Peyer's patch (tissue), 4 donors: ENCODE results near the gene TNFRSF4. TPM values are rescaled to one million over a fixed set of nuclear protein-coding genes. Genes with fewer than 3 reads are reported as not detected.

Source experiments
- DNase-seq, 3 donors: peaks; one replicate each; pipeline ENCODE4 v3.0.0-alpha.2; 2017 to 2019
- H3K27ac ChIP-seq, 4 donors: fragments of 200-600 bp; sonication (generic); one replicate each; pipeline ENCODE4 v1.5.1; 2016 to 2019
- H3K27me3 ChIP-seq, 2 donors: fragments of 200-600 bp; sonication (generic); one replicate each; pipeline ENCODE4 v1.5.1; 2019
- H3K36me3 ChIP-seq, 3 donors: fragments of 200-600 bp; sonication (generic); one replicate each; pipeline ENCODE4 v1.5.1; 2016 to 2019
- H3K4me1 ChIP-seq, 4 donors: fragments of 200-600 bp; sonication (generic); one replicate each; pipeline ENCODE4 v1.5.1; 2016 to 2019
- H3K4me3 ChIP-seq, 4 donors: fragments of 200-600 bp; sonication (generic); 1 replicate in 3 of 4; 2 replicates in 1 of 4; pipeline ENCODE4 v1.5.1; 2016 to 2019; ENCODE audit warnings: mild to moderate bottlenecking in 1 of 4
- H3K9me3 ChIP-seq, 4 donors: fragments of 200-600 bp; sonication (generic); one replicate each; pipeline ENCODE4 v1.5.1; 2016 to 2019; ENCODE audit warnings: mild to moderate bottlenecking in 1 of 4
- POLR2A ChIP-seq, 2 donors: fragments of 450-650 bp; IDR thresholded peaks; one replicate each; pipeline ENCODE4 v1.5.1; 2017; ENCODE audit warnings: antibody characterized with exemption in 2 of 2, mild to moderate bottlenecking in 2 of 2, moderate library complexity in 2 of 2
- total RNA-seq, 4 donors: library from RNA; depleted of rRNA; stranded (reverse); fragments of >200 nt; gene quantifications; one replicate each; pipeline ENCODE4 v1.1.0, GENCODE V29; 2016
- TF ChIP-seq, protein P1 (sequence below), 6 experiments: fragments of 450-650 bp in 4 of 6; fragments of 200-600 bp in 2 of 6; sonication (generic) in 1 of 6; IDR thresholded peaks; one replicate each; pipeline ENCODE4 v1.5.1; 2017 to 2019; ENCODE audit warnings: antibody characterized with exemption in 6 of 6, mild to moderate bottlenecking in 3 of 6, moderate library complexity in 1 of 6

TNFRSF4 gene
- total RNA-seq, 4 donors from 2014 or later = 1.6 to 9.1 (median 2.8) TPM; not detected in 1

DNA sequence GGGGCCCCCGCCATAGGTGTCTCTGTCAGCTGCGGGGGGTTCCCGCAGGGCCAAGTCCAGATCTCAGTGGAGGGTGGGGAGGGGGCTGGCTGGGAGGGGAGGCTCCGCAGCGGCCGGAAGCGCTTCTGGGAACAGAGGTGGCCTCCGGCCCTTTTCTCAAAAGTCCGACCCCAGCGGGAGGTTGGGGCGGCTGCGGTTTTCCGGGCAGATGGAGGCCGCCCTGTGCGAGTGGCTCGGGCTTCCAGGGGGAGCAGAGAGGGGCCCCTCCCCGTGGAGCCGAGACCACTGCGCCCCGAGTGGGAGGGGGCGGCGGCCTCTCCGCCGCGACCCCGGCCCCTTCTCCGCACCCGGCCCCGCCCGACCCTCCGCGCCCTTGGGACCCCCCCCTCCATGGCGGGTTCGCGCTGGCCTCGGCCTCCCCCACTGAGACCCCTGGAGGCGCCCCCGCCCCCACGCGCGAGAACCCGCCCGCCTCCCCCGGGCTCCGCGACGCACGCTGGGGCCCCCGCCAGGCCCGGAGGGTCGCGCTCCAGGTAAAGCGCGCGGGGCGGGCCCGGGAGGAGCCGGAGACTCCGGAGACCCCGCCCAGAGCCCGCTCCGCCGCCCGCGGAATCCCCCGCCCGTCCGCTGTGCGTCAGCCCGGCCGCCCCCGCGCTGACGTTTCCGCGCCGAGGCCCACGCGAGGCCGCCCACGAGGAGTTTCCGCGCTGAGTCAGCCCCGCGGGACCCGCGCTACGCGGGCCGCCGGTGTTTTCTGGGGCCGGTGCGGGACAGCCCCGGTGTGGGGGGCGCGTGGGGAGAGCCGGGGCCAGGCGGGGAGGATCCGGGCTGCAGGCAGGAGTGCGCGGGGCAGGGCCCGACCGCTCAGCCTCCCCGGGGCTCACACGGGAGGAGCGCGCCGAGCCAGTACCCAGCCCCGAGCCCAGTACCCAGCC is 12.8 kb downstream of the TNFRSF4 start:
- H3K9me3 ChIP-seq = no peaks in the 10 kb centered on the region
- peak overlapping the region; percentile 22 to 59 (median 55) for H3K4me3 ChIP-seq
- no peaks in the 10 kb centered on the region for H3K36me3 ChIP-seq
- peaks cover 0 to 7% of the 10 kb centered on the region in 2 donors for H3K27me3 ChIP-seq
- peak in 2 of 3 donors; percentile 54 to 83 for DNase-seq
- no peak for TF ChIP-seq POLR2A (IDR thresholded peaks at IDR 0.05)
- TF ChIP-seq, protein P1, sequence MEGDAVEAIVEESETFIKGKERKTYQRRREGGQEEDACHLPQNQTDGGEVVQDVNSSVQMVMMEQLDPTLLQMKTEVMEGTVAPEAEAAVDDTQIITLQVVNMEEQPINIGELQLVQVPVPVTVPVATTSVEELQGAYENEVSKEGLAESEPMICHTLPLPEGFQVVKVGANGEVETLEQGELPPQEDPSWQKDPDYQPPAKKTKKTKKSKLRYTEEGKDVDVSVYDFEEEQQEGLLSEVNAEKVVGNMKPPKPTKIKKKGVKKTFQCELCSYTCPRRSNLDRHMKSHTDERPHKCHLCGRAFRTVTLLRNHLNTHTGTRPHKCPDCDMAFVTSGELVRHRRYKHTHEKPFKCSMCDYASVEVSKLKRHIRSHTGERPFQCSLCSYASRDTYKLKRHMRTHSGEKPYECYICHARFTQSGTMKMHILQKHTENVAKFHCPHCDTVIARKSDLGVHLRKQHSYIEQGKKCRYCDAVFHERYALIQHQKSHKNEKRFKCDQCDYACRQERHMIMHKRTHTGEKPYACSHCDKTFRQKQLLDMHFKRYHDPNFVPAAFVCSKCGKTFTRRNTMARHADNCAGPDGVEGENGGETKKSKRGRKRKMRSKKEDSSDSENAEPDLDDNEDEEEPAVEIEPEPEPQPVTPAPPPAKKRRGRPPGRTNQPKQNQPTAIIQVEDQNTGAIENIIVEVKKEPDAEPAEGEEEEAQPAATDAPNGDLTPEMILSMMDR (IDR thresholded peaks at IDR 0.05) = no peak
- H3K27ac ChIP-seq = peak overlapping the region in 3 of 4 donors; percentile 7 to 67 (median 64)
- peaks cover 0 to 23% (median 10%) of the 10 kb centered on the region in 4 donors for H3K4me1 ChIP-seq

DNA sequence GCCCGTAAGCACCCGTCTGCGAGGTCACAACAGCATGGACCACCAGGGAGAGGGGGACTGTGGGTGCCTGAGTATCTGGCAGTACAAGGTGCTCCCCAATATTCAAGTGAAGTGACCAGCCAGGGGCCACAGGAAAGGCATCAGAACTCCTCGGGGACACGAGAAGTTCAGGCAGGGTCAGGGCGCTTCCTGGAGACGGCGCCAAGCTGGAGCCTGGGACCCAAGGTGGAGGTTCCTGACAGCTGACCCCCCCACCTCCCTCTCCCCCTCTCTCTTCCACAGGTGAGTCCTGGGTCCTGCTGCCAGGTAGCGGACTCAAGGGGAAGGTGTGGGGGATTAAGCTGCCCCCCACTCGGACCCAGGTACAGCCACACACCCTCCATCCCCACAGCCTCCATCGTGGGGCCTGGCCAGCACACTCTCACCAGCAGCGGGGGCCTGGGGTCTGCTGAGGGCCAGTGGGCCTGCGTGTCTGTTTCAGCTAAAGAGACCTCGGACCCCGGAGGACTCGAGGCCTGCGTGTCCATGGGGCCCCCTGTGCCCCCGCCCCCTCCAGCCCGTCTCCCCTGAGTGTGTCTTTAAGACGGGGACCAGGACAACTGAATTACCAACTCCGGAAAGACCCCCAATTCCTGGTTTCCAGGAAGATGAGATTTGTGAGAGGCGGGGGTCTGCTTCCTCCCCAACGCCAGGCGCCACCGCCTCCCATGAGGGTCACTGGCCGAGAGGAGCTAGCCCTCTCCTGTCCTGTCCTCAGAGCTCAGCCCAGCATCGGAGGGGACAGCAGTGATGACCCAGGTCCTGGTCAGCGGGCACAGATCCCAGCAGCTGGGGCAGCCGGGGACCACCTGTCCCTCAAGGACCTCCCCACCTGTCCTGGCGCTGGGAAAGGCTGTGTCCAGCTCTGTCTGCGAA is 13.7 kb downstream of the TNFRSF4 start:
- H3K36me3 ChIP-seq = no peaks in the 10 kb centered on the region
- TF ChIP-seq, protein P1 (IDR thresholded peaks at IDR 0.05) = no peak
- TF ChIP-seq POLR2A (IDR thresholded peaks at IDR 0.05) = no peak
- H3K4me3 ChIP-seq = peak overlapping the region in 3 of 4 donors; percentile 22 to 59 (median 53)
- peaks cover 0 to 7% of the 10 kb centered on the region in 2 donors for H3K27me3 ChIP-seq
- peaks cover 0 to 14% (median 7%) of the 10 kb centered on the region in 4 donors for H3K4me1 ChIP-seq
- H3K9me3 ChIP-seq = peaks cover 0 to under 1% (median 0%) of the 10 kb centered on the region in 4 donors
- DNase-seq = peak in 1 of 3 donors; percentile 43
- peak overlapping the region in 1 of 4 donors; percentile 67 for H3K27ac ChIP-seq

DNA sequence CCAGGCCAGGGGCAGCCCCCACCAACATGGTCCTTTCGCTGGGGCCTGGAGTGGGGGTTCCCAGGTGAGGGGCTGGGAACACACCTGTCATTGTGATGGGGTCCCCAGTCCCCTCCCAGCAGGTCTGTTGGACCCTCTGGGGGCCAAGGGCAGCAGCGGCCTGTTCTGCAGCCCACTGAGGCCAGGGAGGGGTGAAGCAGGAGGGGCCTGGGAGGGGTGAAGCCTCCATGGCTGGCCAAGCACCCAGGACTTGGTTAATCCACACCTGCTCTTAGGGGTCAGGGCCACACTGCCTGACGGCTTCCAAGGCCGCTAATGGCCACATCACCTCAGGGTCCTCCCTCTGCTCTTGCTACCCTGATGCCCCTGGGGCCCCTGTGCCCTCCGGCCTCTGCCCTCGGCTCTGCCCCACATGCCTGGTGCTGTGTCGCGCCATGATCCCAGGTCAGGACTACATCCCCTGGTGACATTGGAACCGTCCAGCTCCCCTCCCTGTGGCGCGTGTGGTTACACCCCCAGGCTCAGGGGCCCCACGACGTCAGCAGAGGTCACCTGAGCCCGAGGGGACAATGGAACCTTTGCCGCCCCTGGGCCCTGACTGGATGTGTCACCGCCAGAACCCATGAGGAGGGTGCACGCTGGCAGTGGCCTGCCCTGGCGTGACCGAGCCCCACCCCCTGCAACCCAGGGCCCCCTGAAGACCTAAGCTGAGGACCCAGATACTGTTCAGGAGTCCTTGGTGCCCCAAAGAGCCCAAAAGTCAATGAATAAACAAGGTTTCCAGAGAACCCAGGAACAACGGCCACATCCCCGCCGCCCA is 14.6 kb downstream of the TNFRSF4 start:
- H3K4me3 ChIP-seq = no peak overlapping the region
- H3K9me3 ChIP-seq = peaks cover 0 to 3% (median 1%) of the 10 kb centered on the region in 4 donors
- H3K27me3 ChIP-seq = peaks cover 0 to 7% of the 10 kb centered on the region in 2 donors
- peaks cover 0 to 14% (median 7%) of the 10 kb centered on the region in 4 donors for H3K4me1 ChIP-seq
- no peaks in the 10 kb centered on the region for H3K36me3 ChIP-seq
- peak in 1 of 3 donors; percentile 44 for DNase-seq
- TF ChIP-seq, protein P1 (IDR thresholded peaks at IDR 0.05) = no peak
- TF ChIP-seq POLR2A (IDR thresholded peaks at IDR 0.05) = no peak
- H3K27ac ChIP-seq = no peak overlapping the region

DNA sequence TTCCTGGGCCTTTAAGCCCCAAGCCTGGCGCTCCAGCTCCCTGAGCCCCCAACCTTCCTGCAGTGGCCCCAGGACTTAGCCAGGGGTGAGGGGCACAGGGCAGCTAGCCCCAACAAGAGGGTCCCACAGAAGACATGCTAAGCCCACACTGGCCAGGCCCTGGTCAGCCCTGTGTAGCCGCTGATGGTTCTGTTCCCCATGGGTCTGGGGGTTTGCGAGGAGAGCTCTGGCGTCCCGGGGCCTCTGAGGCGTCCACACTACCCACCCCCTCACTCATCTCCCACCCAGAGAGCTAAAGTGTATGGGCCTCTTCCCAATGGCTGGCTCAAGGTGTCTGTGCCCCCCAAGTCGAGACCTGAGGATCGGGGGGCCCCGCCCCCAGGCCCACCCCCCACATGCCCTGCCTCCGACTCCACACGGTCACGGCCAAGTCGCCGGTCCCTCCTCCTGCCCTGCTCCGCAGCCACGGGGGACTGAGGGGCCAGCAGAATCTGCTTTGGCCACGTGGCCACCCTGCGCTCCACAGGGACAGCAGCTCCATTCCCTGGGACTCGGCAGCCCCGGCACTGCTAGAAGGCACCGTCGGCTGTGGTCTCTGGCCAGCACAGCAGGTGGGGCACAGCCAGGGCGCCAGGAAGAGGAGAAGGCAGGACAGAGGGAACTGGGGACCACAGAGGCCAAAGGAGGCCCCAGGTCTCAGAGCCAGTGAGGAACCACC is 15.4 kb downstream of the TNFRSF4 start:
- H3K4me3 ChIP-seq = no peak overlapping the region
- H3K4me1 ChIP-seq = peaks cover 0 to 14% (median 7%) of the 10 kb centered on the region in 4 donors
- H3K27me3 ChIP-seq = peaks cover 0 to 7% of the 10 kb centered on the region in 2 donors
- no peak overlapping the region for H3K27ac ChIP-seq
- H3K9me3 ChIP-seq = peaks cover 0 to 3% (median 1%) of the 10 kb centered on the region in 4 donors
- H3K36me3 ChIP-seq = no peaks in the 10 kb centered on the region
- no peak for TF ChIP-seq POLR2A (IDR thresholded peaks at IDR 0.05)
- TF ChIP-seq, protein P1 (IDR thresholded peaks at IDR 0.05) = no peak
- DNase-seq = peak in 1 of 3 donors; percentile 42
